H9 (cell line): Measurements from ENCODE around the gene IQGAP3. TPM values are rescaled to one million over a fixed set of nuclear protein-coding genes. Genes with fewer than 3 reads are reported as not detected.

ENCODE experiments used
- DNase-seq: peaks from one replicate; pipeline ENCODE4 v3.0.0-alpha.2; 2017
- H2AFZ ChIP-seq: one replicate; pipeline ENCODE4 v1.6.1; 2013; ENCODE audit warnings: mild to moderate bottlenecking, low read length, control low read depth, moderate library complexity
- H2AK5ac ChIP-seq: 2 replicates; pipeline ENCODE4 v1.6.1; 2013; ENCODE audit warnings: low read length, control low read depth, mixed read lengths; ENCODE audit not compliant: insufficient read length
- H2BK120ac ChIP-seq: one replicate; pipeline ENCODE4 v1.6.1; 2013; ENCODE audit warnings: low read depth, mild to moderate bottlenecking, low read length, control low read depth, inconsistent platforms; ENCODE audit not compliant: poor library complexity, severe bottlenecking
- H2BK12ac ChIP-seq: 2 replicates; pipeline ENCODE4 v1.6.1; 2013; ENCODE audit warnings: low read length, control low read depth, mixed read lengths, low read depth; ENCODE audit not compliant: insufficient read length
- H2BK15ac ChIP-seq: 2 replicates; pipeline ENCODE4 v1.6.1; 2013; ENCODE audit warnings: low read depth, low read length, control low read depth
- H2BK20ac ChIP-seq: one replicate; pipeline ENCODE4 v1.6.1; 2013; ENCODE audit warnings: low read depth, mild to moderate bottlenecking, low read length, control low read depth, inconsistent platforms; ENCODE audit not compliant: poor library complexity, severe bottlenecking
- H2BK5ac ChIP-seq: 2 replicates; pipeline ENCODE4 v1.6.1; 2013; ENCODE audit warnings: low read length, control low read depth, mixed read lengths; ENCODE audit not compliant: insufficient read length
- H3K14ac ChIP-seq: 2 replicates; pipeline ENCODE4 v1.6.1; 2013; ENCODE audit warnings: low read length, control low read depth; ENCODE audit not compliant: insufficient read depth
- H3K18ac ChIP-seq: 2 replicates; pipeline ENCODE4 v1.6.1; 2013; ENCODE audit warnings: low read depth, mild to moderate bottlenecking, mixed read lengths, low read length, control low read depth; ENCODE audit not compliant: insufficient read length
- H3K23ac ChIP-seq: 2 replicates; pipeline ENCODE4 v1.6.1; 2013; ENCODE audit warnings: low read length, control low read depth, mixed read lengths, low read depth; ENCODE audit not compliant: insufficient read length
- H3K23me2 ChIP-seq: 2 replicates; pipeline ENCODE4 v1.6.1; 2013; ENCODE audit warnings: low read depth, mild to moderate bottlenecking, mixed read lengths, low read length, control low read depth; ENCODE audit not compliant: insufficient read length, poor library complexity, severe bottlenecking
- H3K27ac ChIP-seq: 2 replicates; pipeline ENCODE4 v1.5.1; 2013; ENCODE audit warnings: low read length, control low read depth, mixed read lengths, low read depth; ENCODE audit not compliant: insufficient read length
- H3K27me3 ChIP-seq: 2 replicates; pipeline ENCODE4 v1.6.1; 2013; ENCODE audit warnings: low read length, control low read depth, inconsistent platforms; ENCODE audit not compliant: insufficient read depth
- H3K4ac ChIP-seq: 2 replicates; pipeline ENCODE4 v1.6.1; 2013; ENCODE audit warnings: low read depth, mild to moderate bottlenecking, control low read depth, inconsistent platforms, low read length, moderate library complexity
- H3K4me1 ChIP-seq: 2 replicates; pipeline ENCODE4 v1.6.1; 2013; ENCODE audit warnings: low read length, control low read depth, inconsistent platforms; ENCODE audit not compliant: insufficient read depth
- H3K4me2 ChIP-seq: 2 replicates; pipeline ENCODE4 v1.6.1; 2013; ENCODE audit warnings: low read length, control low read depth, mixed read lengths; ENCODE audit not compliant: insufficient read length, insufficient read depth
- H3K56ac ChIP-seq: 2 replicates; pipeline ENCODE4 v1.6.1; 2013; ENCODE audit warnings: low read depth, mild to moderate bottlenecking, mixed read lengths, low read length, control low read depth; ENCODE audit not compliant: insufficient read length
- H3K79me1 ChIP-seq: 2 replicates; pipeline ENCODE4 v1.6.1; 2013; ENCODE audit warnings: low read depth, mild to moderate bottlenecking, moderate library complexity, low read length, control low read depth, inconsistent platforms; ENCODE audit not compliant: insufficient read depth, poor library complexity, severe bottlenecking
- H3K79me2 ChIP-seq: 2 replicates; pipeline ENCODE4 v1.6.1; 2013; ENCODE audit warnings: low read length, control low read depth, inconsistent platforms; ENCODE audit not compliant: insufficient read depth
- H3K9ac ChIP-seq: 2 replicates; pipeline ENCODE4 v1.6.1; 2013; ENCODE audit warnings: low read length, control low read depth, mixed read lengths; ENCODE audit not compliant: insufficient read length; ENCODE audit errors: extremely low read depth
- H3K9me3 ChIP-seq: one replicate; pipeline ENCODE4 v1.6.1; 2013; ENCODE audit warnings: low read depth, low read length, inconsistent platforms; ENCODE audit not compliant: control insufficient read depth
- H3T11ph ChIP-seq: one replicate; pipeline ENCODE4 v1.6.1; 2013; ENCODE audit warnings: mild to moderate bottlenecking, low read length, control low read depth, inconsistent platforms
- H4K20me1 ChIP-seq: one replicate; pipeline ENCODE4 v1.6.1; 2013; ENCODE audit not compliant: control insufficient read depth, insufficient read length, insufficient read depth
- H4K5ac ChIP-seq: 2 replicates; pipeline ENCODE4 v1.6.1; 2013; ENCODE audit warnings: low read depth, mild to moderate bottlenecking, mixed read lengths, low read length, control low read depth; ENCODE audit not compliant: insufficient read length
- H4K8ac ChIP-seq: replicated peaks from 2 replicates; pipeline ENCODE4 v1.6.1; 2013; ENCODE audit warnings: low read length, control low read depth, mixed read lengths, low read depth; ENCODE audit not compliant: insufficient read length
- H4K91ac ChIP-seq: 2 replicates; pipeline ENCODE4 v1.6.1; 2013; ENCODE audit warnings: low read depth, mild to moderate bottlenecking, moderate library complexity, mixed read lengths, low read length, control low read depth; ENCODE audit not compliant: insufficient read length
- H3K27ac Mint-ChIP-seq, 3 experiments: 2 replicates in 2 of 3; 3 replicates in 1 of 3; pipeline ENCODE4 v1.8.0; 2020 to 2021; ENCODE audit warnings: mixed read lengths in 3 of 3, mild to moderate bottlenecking in 1 of 3, moderate library complexity in 1 of 3
- H3K27me3 Mint-ChIP-seq: 2 replicates; pipeline ENCODE4 v1.8.0; 2021; ENCODE audit warnings: low read depth, mild to moderate bottlenecking, moderate library complexity, mixed read lengths
- H3K36me3 Mint-ChIP-seq, 3 experiments: 2 replicates in 2 of 3; 3 replicates in 1 of 3; pipeline ENCODE4 v1.8.0; 2020 to 2021; ENCODE audit warnings: low read depth in 3 of 3, mixed read lengths in 3 of 3; ENCODE audit not compliant: insufficient read depth in 1 of 3
- H3K4me1 Mint-ChIP-seq, 2 experiments: 2 replicates each; pipeline ENCODE4 v1.8.0; 2020; ENCODE audit warnings: mixed read lengths in 2 of 2
- H3K4me3 Mint-ChIP-seq, 2 experiments: 2 replicates in 1 of 2; 3 replicates in 1 of 2; pipeline ENCODE4 v1.8.0; 2020 to 2021; ENCODE audit warnings: mild to moderate bottlenecking in 2 of 2, mixed read lengths in 2 of 2, moderate library complexity in 1 of 2
- H3K9me3 Mint-ChIP-seq, 2 experiments: 2 replicates in 1 of 2; 3 replicates in 1 of 2; pipeline ENCODE4 v1.8.0; 2020; ENCODE audit warnings: mild to moderate bottlenecking in 2 of 2, mixed read lengths in 2 of 2, moderate library complexity in 1 of 2
- CTCF ChIP-seq: fragments of 200-600 bp; sonication (generic); conservative IDR thresholded peaks from 3 replicates; pipeline ENCODE4 v1.8.0; 2021; ENCODE audit warnings: antibody characterized with exemption, mild to moderate bottlenecking
- WGBS: extraction: QIAGEN DNeasy Blood & Tissue Kit; methylation state at CpG from one replicate; pipeline ENCODE4 v1.1.7; 2013; ENCODE audit warnings: missing lambda C conversion rate, low lambda C conversion rate, mixed read lengths; ENCODE audit not compliant: insufficient read length; ENCODE audit errors: extremely low coverage; 5-methylcytosine and 5-hydroxymethylcytosine counted together
- total RNA-seq: library from RNA; stranded (reverse); gene quantifications from 2 replicates; pipeline ENCODE4 v1.2.1, GENCODE V29; 2021

IQGAP3 gene
- total RNA-seq, 1 experiment from 2014 or later, result 24.5 TPM

- Histone ChIP-seq H4K20me1 (no peaks in the 10 kb centered on the region), H2BK12ac (no peak overlapping the region), H3K79me1 (no peaks in the 10 kb centered on the region), H4K8ac (no peak overlapping the region), H2AFZ (no peak overlapping the region), H4K5ac (no peak overlapping the region), H3K79me2 (no peaks in the 10 kb centered on the region), H2BK15ac (no peak overlapping the region), H3K56ac (no peak overlapping the region), H3K18ac (no peak overlapping the region), H3K27me3 (no peaks in the 10 kb centered on the region), H3K27ac (no peak overlapping the region), H3K9ac (no peak overlapping the region), H3K9me3 (no peaks in the 10 kb centered on the region), H3T11ph (no peak overlapping the region), H2BK120ac (no peak overlapping the region), H3K4ac (no peak overlapping the region), H3K23me2 (no peaks in the 10 kb centered on the region), H2BK20ac (no peak overlapping the region), H3K23ac (no peak overlapping the region), H4K91ac (no peak overlapping the region), H3K4me1 (no peaks in the 10 kb centered on the region), H3K14ac (no peak overlapping the region; the same call in 1 of the 2 replicates), H3K4me2 (no peak overlapping the region), H2BK5ac (no peak overlapping the region), H2AK5ac (no peak overlapping the region)
- no peak overlapping the region for H3K4me3 Mint-ChIP-seq
- no peaks in the 10 kb centered on the region for H3K4me1 Mint-ChIP-seq
- H3K27me3 Mint-ChIP-seq, result no peaks in the 10 kb centered on the region
- H3K27ac Mint-ChIP-seq, result peak overlapping the region in 1 of 3 experiments; percentile 28; a peak in 2 of 7 replicates
- DNase-seq, result no peak
- peaks cover 10 to 55% (median 41%) of the 10 kb centered on the region in 3 experiments for H3K36me3 Mint-ChIP-seq
- H3K9me3 Mint-ChIP-seq, result no peaks in the 10 kb centered on the region
- WGBS, result no CpG with 5 or more reads among the region's 1 CpG
- no peak for TF ChIP-seq CTCF
Observed at GRCh38 chr1:156549831-156550230, 22.5 kb downstream of the IQGAP3 start.
